Panc1 (cell line): ENCODE measurements around the gene EMD. TPM values are rescaled to one million over a fixed set of nuclear protein-coding genes. Genes with fewer than 3 reads are reported as not detected.

Source experiments
- ATAC-seq: fragments of 200-7000 bp; cut with Tn5 transposase; 2 replicates; pipeline ENCODE4 v1.9.1; 2020; ENCODE audit warnings: mild to moderate bottlenecking, moderate library complexity
- BruUV-seq: library from RNA; stranded (reverse); fragments of 400-500 nt; replicated peaks from 2 replicates; lab custom pipeline; 2021; lab: Mats Ljungman, UMichigan
- CTCF ChIA-PET: fragments of 300-600 bp; sonication (Branson Sonifier 250); formaldehyde crosslinking; loops from one replicate; lab custom pipeline; 2022; ENCODE audit warnings: antibody characterized with exemption; lab: Charles Lee
- POLR2A ChIA-PET: fragments of 300-600 bp; sonication (Branson Sonifier 250); formaldehyde crosslinking; loops from one replicate; lab custom pipeline; 2022; ENCODE audit warnings: antibody characterized with exemption; lab: Charles Lee
- DNase-seq: peaks from one replicate; pipeline ENCODE4 v3.0.0-alpha.2; 2010; ENCODE audit warnings: low read depth, low spot score
- H3K27ac ChIP-seq: 2 replicates; pipeline ENCODE4 v1.5.1; 2011; ENCODE audit warnings: mild to moderate bottlenecking, low read length, inconsistent platforms
- H3K27me3 ChIP-seq: fragments of 200-500 bp; sonication (Bioruptor generic); 2 replicates; pipeline ENCODE4 v1.6.0; 2014; ENCODE audit warnings: low read length, inconsistent platforms; ENCODE audit not compliant: control insufficient read depth, insufficient read depth
- H3K36me3 ChIP-seq: fragments of 200-500 bp; sonication (Bioruptor generic); 2 replicates; pipeline ENCODE4 v1.5.1; 2014; ENCODE audit warnings: inconsistent platforms, mild to moderate bottlenecking, low read length, moderate library complexity; ENCODE audit not compliant: control insufficient read depth, insufficient read depth
- H3K4me1 ChIP-seq: 2 replicates; pipeline ENCODE4 v1.5.1; 2011; ENCODE audit warnings: inconsistent platforms, mild to moderate bottlenecking, low read length, moderate library complexity; ENCODE audit not compliant: control insufficient read depth, insufficient read depth
- H3K4me3 ChIP-seq, 2 experiments: 2 replicates each; pipeline ENCODE4 v1.5.1; 2011 to 2012; ENCODE audit warnings: low read depth in 2 of 2, low read length in 2 of 2, mild to moderate bottlenecking in 2 of 2, inconsistent platforms in 1 of 2, moderate library complexity in 1 of 2
- H3K9me3 ChIP-seq: fragments of 200-500 bp; sonication (Bioruptor generic); 2 replicates; pipeline ENCODE4 v1.5.1; 2014; ENCODE audit warnings: low read depth, mild to moderate bottlenecking, inconsistent platforms, low read length, moderate library complexity; ENCODE audit not compliant: control insufficient read depth, insufficient read depth
- CTCF ChIP-seq: fragments of 450-650 bp; IDR thresholded peaks from 2 replicates; pipeline ENCODE4 v1.5.1; 2017; ENCODE audit warnings: mild to moderate bottlenecking
- POLR2AphosphoS5 ChIP-seq: IDR thresholded peaks from 2 replicates; pipeline ENCODE4 v1.6.1; 2012; ENCODE audit warnings: mild to moderate bottlenecking, low read depth, low read length, moderate library complexity
- REST ChIP-seq, 2 experiments: IDR thresholded peaks; 2 replicates each; pipeline ENCODE4 v1.6.1; 2011 to 2012; ENCODE audit warnings: low read depth in 2 of 2, control low read depth in 1 of 2, low read length in 1 of 2, mild to moderate bottlenecking in 1 of 2, moderate library complexity in 1 of 2; ENCODE audit not compliant: insufficient read depth in 1 of 2
- SIN3A ChIP-seq: IDR thresholded peaks from 2 replicates; pipeline ENCODE4 v1.6.1; 2012; ENCODE audit warnings: low read depth, mild to moderate bottlenecking, low read length, moderate library complexity, borderline replicate concordance; ENCODE audit not compliant: insufficient read depth
- TCF7L2 ChIP-seq: IDR thresholded peaks from 2 replicates; pipeline ENCODE4 v1.6.1; 2011; ENCODE audit warnings: mild to moderate bottlenecking, low read depth, low read length, inconsistent platforms
- in situ Hi-C: cut with HindIII; loops from 2 replicates; pipeline ENCODE4 v1.10.0; 2016; ENCODE audit warnings: low sequenced_read_pairs, low pct_unique_long_range_greater_than_20kb
- intact Hi-C: fragments of 100-400 bp; cut with micrococcal nuclease; formaldehyde crosslinking; loops from one replicate; pipeline ENCODE4 v1.10.0; 2022; ENCODE audit not compliant: unreplicated experiment
- total RNA-seq: library from RNA; stranded (reverse); gene quantifications from one replicate; pipeline ENCODE4 v1.2.1, GENCODE V29; 2021; ENCODE audit not compliant: unreplicated experiment

EMD gene
- total RNA-seq, 1 experiment from 2014 or later, result 178 TPM

DNA sequence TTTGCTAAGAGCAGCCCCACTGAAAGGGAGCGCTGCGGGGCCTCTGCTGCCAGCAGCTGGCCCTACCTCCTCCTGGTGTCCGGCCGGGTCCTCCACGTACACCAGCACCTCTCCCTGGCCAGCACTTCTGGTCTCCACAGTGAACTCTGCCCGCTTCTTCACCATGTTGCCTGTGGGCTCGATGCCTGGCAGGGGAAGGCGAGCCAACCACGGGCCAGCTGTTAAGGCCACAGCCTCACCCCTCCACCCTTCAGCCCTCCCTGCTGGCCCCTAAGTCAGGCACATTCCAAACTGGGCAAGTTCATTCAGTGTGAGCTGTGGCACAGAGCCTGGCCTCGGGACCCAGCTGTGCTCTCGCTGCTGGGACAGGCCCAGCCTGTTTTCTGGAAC lies 12.4 kb upstream of the EMD start:
- Histone ChIP-seq H3K9me3 (no peaks in the 10 kb centered on the region), H3K4me1 (peaks cover 7% of the 10 kb centered on the region), H3K4me3 (no peak overlapping the region), H3K27me3 (no peaks in the 10 kb centered on the region), H3K27ac (no peak overlapping the region), H3K36me3 (peaks cover 5% of the 10 kb centered on the region; the same call in 1 of the 2 replicates)
- TSS peak; percentile 2 for BruUV-seq
- ChIA-PET POLR2A (no interaction called here), CTCF (no interaction called here)
- in situ Hi-C loops, result no loop called here
- no peak for ATAC-seq
- no peak for DNase-seq
- TF ChIP-seq SIN3A (no peak), REST (IDR thresholded peaks at IDR 0.05; ENCODE audit: insufficient read depth in 1 of 2, low read depth in 2 of 2, low read length in 1 of 2) (no peak), POLR2AphosphoS5 (no peak), TCF7L2 (no peak), CTCF (no peak)
- intact Hi-C loops, result no loop called here

- DNase-seq (no peak), ATAC-seq (no peak)
- Histone ChIP-seq H3K4me3 (no peak overlapping the region; a peak in 1 of 4 replicates), H3K27me3 (no peaks in the 10 kb centered on the region), H3K27ac (peak overlapping the region; percentile 83), H3K36me3 (no peaks in the 10 kb centered on the region), H3K9me3 (no peaks in the 10 kb centered on the region), H3K4me1 (peaks cover 15% of the 10 kb centered on the region)
- intact Hi-C loops, result no loop called here
- no TSS peak for BruUV-seq
- in situ Hi-C loops, result no loop called here
- TF ChIP-seq POLR2AphosphoS5, result no peak
- TF ChIP-seq TCF7L2, result no peak
- TF ChIP-seq REST (IDR thresholded peaks at IDR 0.05; ENCODE audit: insufficient read depth in 1 of 2, low read depth in 2 of 2, low read length in 1 of 2), result no peak
- no peak for TF ChIP-seq CTCF
- no peak for TF ChIP-seq SIN3A
- CTCF ChIA-PET, result no interaction called here
- POLR2A ChIA-PET, result no interaction called here
These were observed 11.4 kb upstream of the EMD start for GRCh38 chrX:154367474-154368308.
